HCT116 (cell line): Measurements from ENCODE around the gene PRC1.

Source experiments
- CEBPB ChIP-seq: IDR thresholded peaks from 2 replicates; pipeline ENCODE4 v1.6.1; 2012; ENCODE audit warnings: low read depth
- EZH2 ChIP-seq: fragments of 200-600 bp; sonication (generic); IDR thresholded peaks from 2 replicates; pipeline ENCODE4 v1.6.1; 2017; ENCODE audit warnings: antibody characterized with exemption, mixed run types
- EZH2phosphoT487 ChIP-seq: fragments of 200-600 bp; IDR thresholded peaks from 2 replicates; pipeline ENCODE4 v1.6.1; 2018; ENCODE audit warnings: antibody characterized with exemption, borderline replicate concordance
- POLR2A ChIP-seq: IDR thresholded peaks from 2 replicates; pipeline ENCODE4 v1.7.0; 2011; ENCODE audit warnings: borderline replicate concordance; ENCODE audit not compliant: insufficient read depth, insufficient read length; ENCODE audit errors: extremely low read depth
- POLR2AphosphoS5 ChIP-seq: IDR thresholded peaks from 2 replicates; pipeline ENCODE4 v1.6.1; 2011; ENCODE audit warnings: mild to moderate bottlenecking, low read depth, low read length, moderate library complexity
- SIN3A ChIP-seq: IDR thresholded peaks from 2 replicates; pipeline ENCODE4 v1.6.1; 2012; ENCODE audit warnings: low read depth
- SP1 ChIP-seq: IDR thresholded peaks from 2 replicates; pipeline ENCODE4 v1.6.1; 2012; ENCODE audit warnings: low read depth
- TF ChIP-seq, protein P1 (sequence below): IDR thresholded peaks from 2 replicates; pipeline ENCODE4 v1.6.1; 2012
- TF ChIP-seq, protein P2 (sequence below), 3 experiments: fragments of 200-600 bp in 1 of 3; sonication (generic) in 1 of 3; IDR thresholded peaks in 2 of 3; conservative IDR thresholded peaks in 1 of 3; 2 replicates each; pipeline ENCODE4 v1.5.1; 2012 to 2017; ENCODE audit warnings: low read depth in 2 of 3, low read length in 2 of 3, antibody characterized with exemption in 1 of 3, borderline replicate concordance in 1 of 3, control low read depth in 1 of 3, mild to moderate bottlenecking in 1 of 3, mixed read lengths in 1 of 3, mixed run types in 1 of 3, moderate library complexity in 1 of 3; ENCODE audit not compliant: insufficient read depth in 1 of 3
- TF ChIP-seq, protein P3 (sequence below): IDR thresholded peaks from 2 replicates; pipeline ENCODE4 v1.6.1; 2012
- TF ChIP-seq, protein P4 (sequence below): IDR thresholded peaks from 2 replicates; pipeline ENCODE4 v1.6.1; 2012; ENCODE audit warnings: low read depth

DNA sequence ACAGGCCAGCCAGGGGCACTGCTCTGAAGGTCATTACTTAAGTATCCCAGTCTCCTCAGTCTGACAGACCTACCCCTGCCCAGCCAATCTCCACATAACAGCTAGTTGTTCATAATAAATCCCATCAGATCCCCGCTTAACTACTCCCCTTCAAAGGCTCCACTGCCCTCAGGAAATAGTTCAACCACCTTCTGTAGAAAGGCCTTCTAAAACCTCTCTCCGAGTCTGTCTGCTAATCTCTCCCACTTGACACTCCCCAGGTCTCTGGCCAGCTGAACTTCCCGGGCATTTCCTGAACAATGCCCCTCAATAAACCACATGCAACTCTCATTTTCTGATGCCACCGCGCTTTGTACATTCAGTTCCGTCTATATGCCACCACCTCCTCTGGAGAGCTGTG, 6.0 kb downstream of the PRC1 start:
- TF ChIP-seq CEBPB: no peak
- TF ChIP-seq, protein P1, sequence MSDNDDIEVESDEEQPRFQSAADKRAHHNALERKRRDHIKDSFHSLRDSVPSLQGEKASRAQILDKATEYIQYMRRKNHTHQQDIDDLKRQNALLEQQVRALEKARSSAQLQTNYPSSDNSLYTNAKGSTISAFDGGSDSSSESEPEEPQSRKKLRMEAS: no peak
- TF ChIP-seq POLR2A: no peak
- TF ChIP-seq EZH2: no peak
- TF ChIP-seq, protein P2, sequence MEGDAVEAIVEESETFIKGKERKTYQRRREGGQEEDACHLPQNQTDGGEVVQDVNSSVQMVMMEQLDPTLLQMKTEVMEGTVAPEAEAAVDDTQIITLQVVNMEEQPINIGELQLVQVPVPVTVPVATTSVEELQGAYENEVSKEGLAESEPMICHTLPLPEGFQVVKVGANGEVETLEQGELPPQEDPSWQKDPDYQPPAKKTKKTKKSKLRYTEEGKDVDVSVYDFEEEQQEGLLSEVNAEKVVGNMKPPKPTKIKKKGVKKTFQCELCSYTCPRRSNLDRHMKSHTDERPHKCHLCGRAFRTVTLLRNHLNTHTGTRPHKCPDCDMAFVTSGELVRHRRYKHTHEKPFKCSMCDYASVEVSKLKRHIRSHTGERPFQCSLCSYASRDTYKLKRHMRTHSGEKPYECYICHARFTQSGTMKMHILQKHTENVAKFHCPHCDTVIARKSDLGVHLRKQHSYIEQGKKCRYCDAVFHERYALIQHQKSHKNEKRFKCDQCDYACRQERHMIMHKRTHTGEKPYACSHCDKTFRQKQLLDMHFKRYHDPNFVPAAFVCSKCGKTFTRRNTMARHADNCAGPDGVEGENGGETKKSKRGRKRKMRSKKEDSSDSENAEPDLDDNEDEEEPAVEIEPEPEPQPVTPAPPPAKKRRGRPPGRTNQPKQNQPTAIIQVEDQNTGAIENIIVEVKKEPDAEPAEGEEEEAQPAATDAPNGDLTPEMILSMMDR (IDR thresholded peaks at IDR 0.05 in 2 of 3, conservative IDR thresholded peaks at IDR 0.05 in 1 of 3; ENCODE audit: borderline replicate concordance in 1 of 3, insufficient read depth in 1 of 3, low read depth in 2 of 3, low read length in 2 of 3): no peak
- no peak for TF ChIP-seq SIN3A
- TF ChIP-seq, protein P3, sequence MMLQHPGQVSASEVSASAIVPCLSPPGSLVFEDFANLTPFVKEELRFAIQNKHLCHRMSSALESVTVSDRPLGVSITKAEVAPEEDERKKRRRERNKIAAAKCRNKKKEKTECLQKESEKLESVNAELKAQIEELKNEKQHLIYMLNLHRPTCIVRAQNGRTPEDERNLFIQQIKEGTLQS: no peak
- no peak for TF ChIP-seq POLR2AphosphoS5
- no peak for TF ChIP-seq EZH2phosphoT487
- no peak for TF ChIP-seq SP1
- TF ChIP-seq, protein P4, sequence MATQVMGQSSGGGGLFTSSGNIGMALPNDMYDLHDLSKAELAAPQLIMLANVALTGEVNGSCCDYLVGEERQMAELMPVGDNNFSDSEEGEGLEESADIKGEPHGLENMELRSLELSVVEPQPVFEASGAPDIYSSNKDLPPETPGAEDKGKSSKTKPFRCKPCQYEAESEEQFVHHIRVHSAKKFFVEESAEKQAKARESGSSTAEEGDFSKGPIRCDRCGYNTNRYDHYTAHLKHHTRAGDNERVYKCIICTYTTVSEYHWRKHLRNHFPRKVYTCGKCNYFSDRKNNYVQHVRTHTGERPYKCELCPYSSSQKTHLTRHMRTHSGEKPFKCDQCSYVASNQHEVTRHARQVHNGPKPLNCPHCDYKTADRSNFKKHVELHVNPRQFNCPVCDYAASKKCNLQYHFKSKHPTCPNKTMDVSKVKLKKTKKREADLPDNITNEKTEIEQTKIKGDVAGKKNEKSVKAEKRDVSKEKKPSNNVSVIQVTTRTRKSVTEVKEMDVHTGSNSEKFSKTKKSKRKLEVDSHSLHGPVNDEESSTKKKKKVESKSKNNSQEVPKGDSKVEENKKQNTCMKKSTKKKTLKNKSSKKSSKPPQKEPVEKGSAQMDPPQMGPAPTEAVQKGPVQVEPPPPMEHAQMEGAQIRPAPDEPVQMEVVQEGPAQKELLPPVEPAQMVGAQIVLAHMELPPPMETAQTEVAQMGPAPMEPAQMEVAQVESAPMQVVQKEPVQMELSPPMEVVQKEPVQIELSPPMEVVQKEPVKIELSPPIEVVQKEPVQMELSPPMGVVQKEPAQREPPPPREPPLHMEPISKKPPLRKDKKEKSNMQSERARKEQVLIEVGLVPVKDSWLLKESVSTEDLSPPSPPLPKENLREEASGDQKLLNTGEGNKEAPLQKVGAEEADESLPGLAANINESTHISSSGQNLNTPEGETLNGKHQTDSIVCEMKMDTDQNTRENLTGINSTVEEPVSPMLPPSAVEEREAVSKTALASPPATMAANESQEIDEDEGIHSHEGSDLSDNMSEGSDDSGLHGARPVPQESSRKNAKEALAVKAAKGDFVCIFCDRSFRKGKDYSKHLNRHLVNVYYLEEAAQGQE: no peak
